Small intestine (tissue), 7 donors: Measurements from ENCODE around the gene SIPA1L3. TPM values are rescaled to one million over a fixed set of nuclear protein-coding genes. Genes with fewer than 3 reads are reported as not detected.

ENCODE experiments used
- DNase-seq, 2 donors: peaks; one replicate each; pipeline versions ENCODE4 v3.0.0 to v3.0.0-alpha.2; 2013
- FAIRE-seq: peaks from 2 replicates; lab custom pipeline; 2012; peaks lifted over from hg19 to GRCh38; lab: Jason Lieb, UNC
- H3K27ac ChIP-seq, 3 donors: one replicate each; pipeline ENCODE4 v1.5.1; 2013; ENCODE audit warnings: low read length in 2 of 3, mild to moderate bottlenecking in 2 of 3, control low read depth in 1 of 3, inconsistent platforms in 1 of 3, low read depth in 1 of 3, moderate library complexity in 1 of 3
- H3K27me3 ChIP-seq, 3 donors: one replicate each; pipeline ENCODE4 v1.6.1; 2013; ENCODE audit warnings: low read length in 3 of 3, inconsistent platforms in 1 of 3; ENCODE audit not compliant: control insufficient read depth in 3 of 3, insufficient read depth in 3 of 3
- H3K36me3 ChIP-seq, 3 donors: one replicate each; pipeline ENCODE4 v1.6.1; 2013; ENCODE audit warnings: low read length in 3 of 3, inconsistent platforms in 1 of 3, low read depth in 1 of 3, mild to moderate bottlenecking in 1 of 3, moderate library complexity in 1 of 3; ENCODE audit not compliant: control insufficient read depth in 3 of 3, insufficient read depth in 2 of 3
- H3K4me1 ChIP-seq, 3 donors: one replicate each; pipeline ENCODE4 v1.6.1; 2013; ENCODE audit warnings: low read length in 2 of 3, inconsistent platforms in 1 of 3, low read depth in 1 of 3, mild to moderate bottlenecking in 1 of 3, moderate library complexity in 1 of 3; ENCODE audit not compliant: control insufficient read depth in 3 of 3, insufficient read depth in 2 of 3
- H3K4me3 ChIP-seq, 3 donors: one replicate each; pipeline ENCODE4 v1.5.1; 2013; ENCODE audit warnings: low read length in 3 of 3, control low read depth in 1 of 3, inconsistent platforms in 1 of 3, low read depth in 1 of 3, mild to moderate bottlenecking in 1 of 3, moderate library complexity in 1 of 3
- H3K9me3 ChIP-seq, 2 donors: one replicate each; pipeline ENCODE4 v1.6.1; 2013; ENCODE audit warnings: low read depth in 1 of 2, low read length in 1 of 2; ENCODE audit not compliant: control insufficient read depth in 2 of 2, insufficient read depth in 1 of 2
- WGBS, 3 donors: extraction: QIAGEN DNeasy Blood & Tissue Kit; methylation state at CpG; one replicate each; pipeline ENCODE4 v1.1.7; 2013; 5-methylcytosine and 5-hydroxymethylcytosine counted together
- polyA plus RNA-seq, 4 donors: library from polyadenylated mRNA; stranded (reverse) in 3 of 4; unstranded in 1 of 4; fragments of 200-250 nt in 3 of 4; fragments of 120-200 nt in 1 of 4; gene quantifications; one replicate each; pipeline versions ENCODE4 v1.2.1 to v1.2.3, GENCODE V29; 2013
- donor health status: healthy with polysubstance abuse.
- donor health status: control.
- donor health status: control.
- donor health status: Bipolar disorder and iron deficiency.
- donor health status: healthy.

The SIPA1L3 gene
- polyA plus RNA-seq, 4 donors: 19.2 to 57.9 (median 34.1) TPM

DNA sequence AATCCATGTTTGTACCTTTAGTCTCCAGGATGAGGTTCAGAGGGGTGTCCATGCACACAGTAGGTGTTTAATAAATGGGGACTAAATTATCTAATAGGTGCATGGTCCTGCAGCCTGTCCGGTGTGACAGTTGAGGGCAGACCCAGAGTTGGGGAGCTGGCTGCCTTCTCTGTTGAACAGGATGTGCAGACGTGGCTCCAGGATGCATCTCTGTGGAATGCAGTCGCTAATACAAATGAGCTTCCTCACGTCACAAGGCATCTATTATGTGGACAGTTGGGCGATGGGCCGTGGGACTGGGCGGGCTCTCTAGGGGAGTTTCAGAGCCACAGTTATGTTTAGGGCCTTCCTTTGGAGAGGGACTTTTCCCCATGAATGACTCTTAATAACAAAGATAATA is 71.0 kb downstream of the SIPA1L3 start:
- H3K4me3 ChIP-seq: no peak overlapping the region
- WGBS, 3 donors: 64 to 86% (median 83%) methylated on average over 7 of the region's 7 CpGs
- peaks cover 0 to 51% (median 0%) of the 10 kb centered on the region in 3 donors for H3K36me3 ChIP-seq
- H3K9me3 ChIP-seq: peaks cover 0 to under 1% of the 10 kb centered on the region in 2 donors
- DNase-seq (no peak), FAIRE-seq (no peak)
- peaks cover 4 to 41% (median 6%) of the 10 kb centered on the region in 3 donors for H3K4me1 ChIP-seq
- peak overlapping the region in 1 of 3 donors; percentile 0 for H3K27ac ChIP-seq
- H3K27me3 ChIP-seq: no peaks in the 10 kb centered on the region

- peak overlapping the region in 2 of 3 donors; percentile 29 to 72 for H3K27ac ChIP-seq
- WGBS, 3 donors: 21 to 62% (median 37%) methylated on average over 13 of the region's 13 CpGs
- peaks cover 4 to 44% (median 6%) of the 10 kb centered on the region in 3 donors for H3K4me1 ChIP-seq
- no peaks in the 10 kb centered on the region for H3K9me3 ChIP-seq
- no peaks in the 10 kb centered on the region for H3K27me3 ChIP-seq
- DNase-seq (peak; percentile 57 to 65), FAIRE-seq (no peak)
- H3K4me3 ChIP-seq: no peak overlapping the region
- peaks cover 0 to 53% (median 0%) of the 10 kb centered on the region in 3 donors for H3K36me3 ChIP-seq
These were observed 72.6 kb downstream of the SIPA1L3 start for GRCh38 chr19:37979547-37980082.

DNA sequence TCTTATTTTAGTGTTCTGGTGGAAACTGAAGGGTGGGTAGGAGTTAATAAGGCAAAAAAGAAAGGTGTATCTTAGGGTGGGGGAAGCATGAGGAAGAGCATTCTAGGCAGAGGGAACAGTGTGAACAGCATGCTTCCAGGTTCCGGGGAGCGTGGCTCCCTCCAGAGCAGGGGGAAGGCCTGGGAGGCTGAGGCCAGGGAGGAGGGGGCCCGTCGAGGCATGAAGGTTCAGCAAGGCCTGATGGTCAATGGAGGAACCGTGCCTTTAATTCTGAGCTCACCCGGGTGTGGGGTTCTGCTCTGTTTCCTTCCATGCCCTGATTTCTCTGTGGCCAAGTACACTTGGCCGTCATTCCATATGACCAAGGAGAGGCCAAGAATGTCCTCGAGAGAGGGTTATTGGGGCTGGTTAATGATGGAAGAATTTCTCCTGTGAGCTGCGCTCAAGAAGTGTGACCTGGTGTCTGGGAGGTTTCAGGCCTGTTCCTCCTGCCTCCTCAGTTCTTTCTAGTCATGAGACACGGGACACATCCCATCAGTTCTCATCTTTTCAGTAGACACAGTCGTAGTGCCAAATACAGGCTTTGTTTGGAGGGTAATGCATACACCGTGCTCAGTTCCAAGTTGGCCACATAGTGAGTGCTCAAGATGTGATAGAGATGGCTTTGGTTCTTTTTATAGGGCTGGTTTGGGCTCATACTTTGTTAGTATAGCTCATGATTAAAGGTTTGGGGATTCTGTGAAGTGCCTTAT is 73.6 kb downstream of the SIPA1L3 start:
- peaks cover 4 to 44% (median 6%) of the 10 kb centered on the region in 3 donors for H3K4me1 ChIP-seq
- peaks cover 0 to 45% (median 0%) of the 10 kb centered on the region in 3 donors for H3K36me3 ChIP-seq
- FAIRE-seq (no peak), DNase-seq (peak in 1 of 2 donors; percentile 68)
- H3K27me3 ChIP-seq: no peaks in the 10 kb centered on the region
- H3K4me3 ChIP-seq: no peak overlapping the region
- WGBS, 3 donors: 71 to 89% (median 86%) methylated on average over 12 of the region's 12 CpGs
- peak overlapping the region in 2 of 3 donors; percentile 32 to 72 for H3K27ac ChIP-seq
- no peaks in the 10 kb centered on the region for H3K9me3 ChIP-seq

GRCh38 chr19:37981785-37982475 is 74.9 kb downstream of the SIPA1L3 start:
- peaks cover 4 to 44% (median 6%) of the 10 kb centered on the region in 3 donors for H3K4me1 ChIP-seq
- DNase-seq (peak; percentile 86 to 92), FAIRE-seq (no peak)
- H3K9me3 ChIP-seq: no peaks in the 10 kb centered on the region
- peak overlapping the region in 2 of 3 donors; percentile 41 to 72 for H3K27ac ChIP-seq
- 33 to 62% (median 45%) methylated on average over 13 of the region's 13 CpGs for WGBS, 3 donors
- H3K36me3 ChIP-seq: peaks cover 0 to 45% (median 0%) of the 10 kb centered on the region in 3 donors
- no peak overlapping the region for H3K4me3 ChIP-seq
- no peaks in the 10 kb centered on the region for H3K27me3 ChIP-seq

- 90 to 94% (median 91%) methylated on average over 5 of the region's 5 CpGs for WGBS, 3 donors
- Histone ChIP-seq H3K4me1 (peaks cover 4 to 50% (median 6%) of the 10 kb centered on the region in 3 donors), H3K36me3 (peaks cover 0 to 42% (median 0%) of the 10 kb centered on the region in 3 donors), H3K27me3 (no peaks in the 10 kb centered on the region), H3K4me3 (no peak overlapping the region), H3K9me3 (no peaks in the 10 kb centered on the region), H3K27ac (peak overlapping the region in 1 of 3 donors; percentile 72)
- FAIRE-seq (no peak), DNase-seq (no peak)
These were observed 75.6 kb downstream of the SIPA1L3 start for GRCh38 chr19:37982655-37983054.

GRCh38 chr19:37983153-37983552 is 76.1 kb downstream of the SIPA1L3 start:
- Histone ChIP-seq H3K27me3 (no peaks in the 10 kb centered on the region), H3K4me1 (peaks cover 4 to 55% (median 6%) of the 10 kb centered on the region in 3 donors), H3K9me3 (no peaks in the 10 kb centered on the region), H3K27ac (no peak overlapping the region), H3K4me3 (no peak overlapping the region), H3K36me3 (peaks cover 0 to 42% (median 0%) of the 10 kb centered on the region in 3 donors)
- DNase-seq (no peak), FAIRE-seq (no peak)
- WGBS, 3 donors: 83 to 85% (median 85%) methylated on average over 10 of the region's 10 CpGs

DNA sequence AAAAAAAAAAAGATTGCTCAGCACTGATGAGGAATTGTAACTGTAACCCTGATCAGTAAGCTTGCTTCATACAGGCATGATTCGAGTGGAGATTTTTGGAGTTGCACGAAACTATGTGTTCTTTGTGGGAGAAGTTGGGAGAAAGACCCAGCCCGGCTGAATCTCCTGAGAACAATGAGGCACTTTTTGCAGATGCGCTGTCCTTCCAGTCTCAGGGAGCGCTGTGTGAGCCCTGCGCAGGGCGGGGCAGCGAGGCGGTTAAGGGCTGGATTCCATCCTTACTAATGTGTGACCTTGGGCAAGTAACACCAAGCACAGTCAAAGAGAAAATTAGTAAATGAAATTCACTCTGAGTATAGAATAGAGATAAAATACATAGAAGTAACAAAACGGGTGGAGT is 76.9 kb downstream of the SIPA1L3 start:
- peaks cover 4 to 58% (median 6%) of the 10 kb centered on the region in 3 donors for H3K4me1 ChIP-seq
- FAIRE-seq: no peak
- DNase-seq: no peak

More for the DNA sequence above, 76.9 kb downstream of the SIPA1L3 start:
- no peaks in the 10 kb centered on the region for H3K27me3 ChIP-seq
- no peak overlapping the region for H3K27ac ChIP-seq
- peaks cover 0 to 42% (median 0%) of the 10 kb centered on the region in 3 donors for H3K36me3 ChIP-seq
- 88 to 94% (median 93%) methylated on average over 10 of the region's 10 CpGs for WGBS, 3 donors
- no peaks in the 10 kb centered on the region for H3K9me3 ChIP-seq
- no peak overlapping the region for H3K4me3 ChIP-seq
